Type B pancreatic cell (in vitro differentiated cells): ENCODE data around the gene KLF6. TPM values are rescaled to one million over a fixed set of nuclear protein-coding genes. Genes with fewer than 3 reads are reported as not detected.
A peak's percentile ranks its signal among the peaks of the same experiment; 100 is the strongest.

Experiments
- DNase-seq: peaks from one replicate; pipeline ENCODE4 v3.0.0; 2021; ENCODE audit warnings: mixed read lengths; ENCODE audit not compliant: unreplicated experiment; ENCODE audit errors: extremely low spot score
- H3K27ac Mint-ChIP-seq: 2 replicates; pipeline ENCODE4 v1.8.0; 2021; ENCODE audit warnings: mild to moderate bottlenecking, mixed read lengths
- H3K27me3 Mint-ChIP-seq: 2 replicates; pipeline ENCODE4 v1.8.0; 2021; ENCODE audit warnings: mixed read lengths
- H3K36me3 Mint-ChIP-seq: 2 replicates; pipeline ENCODE4 v1.8.0; 2021; ENCODE audit warnings: mixed read lengths
- H3K4me1 Mint-ChIP-seq: one replicate; pipeline ENCODE4 v1.8.0; 2021; ENCODE audit warnings: mixed read lengths; ENCODE audit not compliant: unreplicated experiment
- H3K4me3 Mint-ChIP-seq: 2 replicates; pipeline ENCODE4 v1.8.0; 2021; ENCODE audit warnings: mild to moderate bottlenecking, mixed read lengths
- H3K9me3 Mint-ChIP-seq: 2 replicates; pipeline ENCODE4 v1.8.0; 2021; ENCODE audit warnings: mixed read lengths
- total RNA-seq: library from RNA; stranded (reverse); gene quantifications from 2 replicates; pipeline ENCODE4 v1.2.1, GENCODE V29; 2021; ENCODE audit warnings: low replicate concordance
- TF ChIP-seq, protein P1 (sequence below): fragments of 200-600 bp; sonication (generic); conservative IDR thresholded peaks from 2 replicates; pipeline ENCODE4 v1.5.0; 2021; ENCODE audit warnings: antibody characterized with exemption, mild to moderate bottlenecking

KLF6 gene
- total RNA-seq, 1 donor from 2014 or later = 117 TPM

GRCh38 chr10:3782451-3783315 lies 2.3 kb downstream of the KLF6 start:
- Mint-ChIP-seq H3K36me3 (peaks cover 60% of the 10 kb centered on the region), H3K4me1 (peaks cover 43% of the 10 kb centered on the region), H3K9me3 (no peaks in the 10 kb centered on the region), H3K4me3 (peak overlapping the region; percentile 96), H3K27ac (peak overlapping the region; percentile 99), H3K27me3 (peaks cover 7% of the 10 kb centered on the region)
- TF ChIP-seq, protein P1, sequence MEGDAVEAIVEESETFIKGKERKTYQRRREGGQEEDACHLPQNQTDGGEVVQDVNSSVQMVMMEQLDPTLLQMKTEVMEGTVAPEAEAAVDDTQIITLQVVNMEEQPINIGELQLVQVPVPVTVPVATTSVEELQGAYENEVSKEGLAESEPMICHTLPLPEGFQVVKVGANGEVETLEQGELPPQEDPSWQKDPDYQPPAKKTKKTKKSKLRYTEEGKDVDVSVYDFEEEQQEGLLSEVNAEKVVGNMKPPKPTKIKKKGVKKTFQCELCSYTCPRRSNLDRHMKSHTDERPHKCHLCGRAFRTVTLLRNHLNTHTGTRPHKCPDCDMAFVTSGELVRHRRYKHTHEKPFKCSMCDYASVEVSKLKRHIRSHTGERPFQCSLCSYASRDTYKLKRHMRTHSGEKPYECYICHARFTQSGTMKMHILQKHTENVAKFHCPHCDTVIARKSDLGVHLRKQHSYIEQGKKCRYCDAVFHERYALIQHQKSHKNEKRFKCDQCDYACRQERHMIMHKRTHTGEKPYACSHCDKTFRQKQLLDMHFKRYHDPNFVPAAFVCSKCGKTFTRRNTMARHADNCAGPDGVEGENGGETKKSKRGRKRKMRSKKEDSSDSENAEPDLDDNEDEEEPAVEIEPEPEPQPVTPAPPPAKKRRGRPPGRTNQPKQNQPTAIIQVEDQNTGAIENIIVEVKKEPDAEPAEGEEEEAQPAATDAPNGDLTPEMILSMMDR = peak; percentile 33
- DNase-seq = no peak

GRCh38 chr10:3782146-3782450 lies 2.9 kb downstream of the KLF6 start:
- no peak for DNase-seq
- H3K27ac Mint-ChIP-seq = peak overlapping the region; percentile 99
- H3K9me3 Mint-ChIP-seq = no peaks in the 10 kb centered on the region
- H3K4me1 Mint-ChIP-seq = peaks cover 46% of the 10 kb centered on the region
- H3K27me3 Mint-ChIP-seq = peaks cover 7% of the 10 kb centered on the region
- TF ChIP-seq, protein P1 = no peak
- peak overlapping the region; percentile 96 for H3K4me3 Mint-ChIP-seq
- peaks cover 65% of the 10 kb centered on the region for H3K36me3 Mint-ChIP-seq

DNA sequence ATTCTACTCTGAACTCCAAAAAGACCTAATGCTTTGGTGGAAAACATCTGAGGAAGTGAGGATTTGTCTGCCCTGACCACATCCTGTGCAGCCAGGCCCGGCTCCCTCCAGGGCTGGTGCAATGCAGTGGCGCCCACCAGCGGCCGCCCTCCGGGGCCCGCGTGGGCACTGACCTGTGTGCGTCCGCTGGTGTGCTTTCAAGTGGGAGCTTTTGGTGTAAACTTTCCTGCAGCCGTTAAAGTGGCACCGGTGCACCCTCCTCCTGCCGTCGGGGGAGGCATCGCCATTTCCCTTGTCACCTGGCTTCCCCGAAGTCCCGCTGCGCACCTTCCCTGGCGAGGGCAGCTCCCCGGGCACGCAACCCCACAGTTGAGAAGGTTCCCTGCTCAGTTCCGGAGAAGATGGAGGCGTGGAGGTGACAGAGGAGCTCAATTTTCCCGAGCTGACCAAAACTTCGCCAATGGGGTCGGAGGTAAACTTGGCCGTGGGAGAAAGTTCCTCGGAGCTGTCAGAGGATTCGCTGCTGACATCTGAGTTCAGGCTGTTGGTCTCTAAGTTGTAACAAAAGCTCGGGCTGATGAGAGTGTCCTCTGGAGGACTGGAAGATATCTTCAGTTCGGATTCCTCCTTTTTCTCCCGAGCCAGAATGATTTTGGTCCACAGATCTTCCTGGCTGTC lies 3.4 kb downstream of the KLF6 start:
- TF ChIP-seq, protein P1 = no peak
- no peak for DNase-seq
- H3K27me3 Mint-ChIP-seq = peaks cover 7% of the 10 kb centered on the region
- H3K27ac Mint-ChIP-seq = peak overlapping the region; percentile 99
- no peaks in the 10 kb centered on the region for H3K9me3 Mint-ChIP-seq
- H3K4me1 Mint-ChIP-seq = peaks cover 45% of the 10 kb centered on the region
- H3K36me3 Mint-ChIP-seq = peaks cover 70% of the 10 kb centered on the region
- peak overlapping the region; percentile 96 for H3K4me3 Mint-ChIP-seq

DNA sequence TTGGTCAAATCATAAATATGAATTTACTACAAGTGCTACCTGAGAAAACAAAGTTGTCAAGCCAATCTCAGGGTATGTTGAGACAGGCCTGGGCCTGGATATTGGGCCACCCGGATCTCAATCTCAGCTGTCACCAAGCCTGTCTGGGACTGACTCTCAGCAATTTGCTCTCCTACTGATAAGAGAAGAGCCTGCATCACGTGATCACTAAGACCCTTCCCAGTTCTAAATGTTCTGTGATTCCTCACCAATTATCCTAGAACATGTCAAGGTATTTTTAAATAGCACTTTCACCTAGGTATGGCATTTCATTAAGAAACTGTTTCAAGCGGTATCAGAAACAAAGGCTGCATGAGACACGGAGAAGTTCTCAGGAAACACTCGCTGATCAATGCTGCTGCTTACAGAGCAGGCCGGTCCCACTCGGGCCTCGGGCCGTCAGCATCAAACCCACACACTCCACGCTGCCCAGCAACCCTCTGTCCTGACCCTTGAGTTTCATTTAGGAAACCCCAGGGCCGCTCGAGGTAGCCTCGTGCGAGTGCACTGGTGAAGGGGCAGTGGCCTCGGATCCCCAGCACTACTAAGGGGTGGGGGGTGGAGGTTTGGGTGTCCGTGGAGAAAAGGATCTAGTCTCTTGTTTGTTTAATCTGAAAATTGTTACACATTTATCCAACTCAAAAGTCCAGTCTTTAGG lies 4.1 kb downstream of the KLF6 start:
- no peaks in the 10 kb centered on the region for H3K9me3 Mint-ChIP-seq
- peaks cover 44% of the 10 kb centered on the region for H3K4me1 Mint-ChIP-seq
- DNase-seq = no peak
- TF ChIP-seq, protein P1 = no peak
- peaks cover 73% of the 10 kb centered on the region for H3K36me3 Mint-ChIP-seq
- peaks cover 7% of the 10 kb centered on the region for H3K27me3 Mint-ChIP-seq
- H3K27ac Mint-ChIP-seq = peak overlapping the region; percentile 99
- peak overlapping the region; percentile 96 for H3K4me3 Mint-ChIP-seq

DNA sequence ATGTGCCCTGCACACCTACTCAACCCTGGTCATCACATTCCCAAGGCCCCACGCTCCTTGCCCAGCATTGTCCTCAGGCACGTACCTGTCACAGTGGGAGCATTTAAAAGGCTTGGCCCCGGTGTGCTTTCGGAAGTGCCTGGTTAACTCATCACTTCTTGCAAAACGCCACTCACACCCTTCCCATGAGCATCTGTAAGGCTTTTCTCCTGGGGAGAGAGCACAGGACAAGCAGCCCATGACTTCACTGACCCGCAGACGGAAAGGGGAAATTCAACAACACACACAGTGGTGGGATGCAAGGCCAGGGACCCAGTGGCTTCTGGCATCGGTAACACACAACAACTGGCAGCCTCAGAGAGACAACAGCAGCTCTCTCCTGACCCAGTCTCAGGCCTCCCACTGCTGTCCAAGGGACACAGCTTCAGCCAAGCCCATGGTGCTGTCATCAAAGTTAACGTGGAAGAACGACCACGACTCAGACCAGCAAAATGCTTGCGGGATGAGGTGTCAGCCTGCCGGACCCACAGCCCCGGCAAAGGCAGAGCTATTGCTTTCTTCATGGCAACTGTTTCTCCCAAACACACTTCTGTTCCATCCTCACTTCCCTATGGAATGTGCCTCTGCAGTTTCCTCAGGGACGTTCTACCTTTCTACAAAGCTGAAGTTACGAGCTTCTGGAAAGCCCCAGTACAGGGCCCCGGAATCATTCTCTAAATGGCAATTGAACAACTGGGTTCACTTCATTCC lies 4.8 kb downstream of the KLF6 start:
- Mint-ChIP-seq H3K4me1 (peaks cover 52% of the 10 kb centered on the region), H3K27me3 (peaks cover 11% of the 10 kb centered on the region), H3K9me3 (no peaks in the 10 kb centered on the region), H3K27ac (peak overlapping the region; percentile 99), H3K4me3 (peak overlapping the region; percentile 96), H3K36me3 (peaks cover 81% of the 10 kb centered on the region)
- DNase-seq = no peak
- TF ChIP-seq, protein P1 = no peak
